ENCODE results near the gene SRCAP.

DNA sequence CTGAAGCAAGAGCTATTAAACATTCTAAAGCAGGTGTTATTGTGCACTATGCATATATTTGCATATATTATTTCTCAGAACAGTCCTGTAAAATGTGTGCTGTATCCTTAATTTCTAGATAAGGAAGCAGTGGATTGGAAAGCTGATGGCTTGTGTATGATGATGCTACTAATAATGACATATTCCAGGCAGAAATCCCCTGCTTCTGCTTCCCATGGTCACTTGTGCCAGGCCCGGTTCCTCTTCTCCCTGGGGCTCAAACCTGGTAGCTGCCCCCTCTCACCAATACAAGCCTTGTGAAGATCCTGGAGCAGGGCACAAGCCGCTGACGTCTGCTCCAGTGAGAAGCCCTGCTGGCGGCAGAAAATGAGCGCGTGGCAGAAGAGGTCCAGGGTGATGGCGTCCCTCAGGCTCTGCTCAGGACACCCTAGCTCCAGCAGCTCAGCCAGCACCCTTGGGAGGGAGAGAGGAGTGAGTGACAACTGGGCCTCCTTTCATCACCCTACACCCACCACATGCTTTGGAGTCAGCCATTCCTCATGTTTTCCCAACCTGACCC is 61.1 kb downstream of the SRCAP start:
- TF ChIP-seq RFX5 (IDR thresholded peaks at IDR 0.05; ENCODE audit: borderline replicate concordance, low read depth, low read length) (no peak), CTCF (IDR thresholded peaks at IDR 0.05; ENCODE audit: control extremely low read depth in 1 of 3, insufficient read depth in 1 of 3, low read depth in 1 of 3, low read length in 3 of 3) (no peak), CHD2 (IDR thresholded peaks at IDR 0.05; ENCODE audit: low read length) (no peak), POLR2A (IDR thresholded peaks at IDR 0.05; ENCODE audit: control extremely low read depth in 1 of 2, low read depth in 2 of 2, low read length in 2 of 2) (no peak), TAF1 (IDR thresholded peaks at IDR 0.05; ENCODE audit: low read depth, low read length) (no peak), GABPA (IDR thresholded peaks at IDR 0.05; ENCODE audit: borderline replicate concordance, insufficient read depth, low read length) (no peak), RNF2 (IDR thresholded peaks at IDR 0.05; ENCODE audit: borderline replicate concordance, low read depth, low read length, missing control alignments, poor library complexity, severe bottlenecking) (no peak), SUZ12 (IDR thresholded peaks at IDR 0.05; ENCODE audit: low read length) (no peak), EP300 (IDR thresholded peaks at IDR 0.05; ENCODE audit: borderline replicate concordance in 1 of 2, low read depth in 2 of 2, low read length in 2 of 2) (no peak), SRF (IDR thresholded peaks at IDR 0.05; ENCODE audit: low read depth, low read length) (no peak), JUN (IDR thresholded peaks at IDR 0.05; ENCODE audit: low read depth, low read length) (no peak)

Measured in H1 (cell line).